Measurements from ENCODE around the gene GPC5. TPM values are rescaled to one million over a fixed set of nuclear protein-coding genes. Genes with fewer than 3 reads are reported as not detected.
"Not testable (repeated sequence)": the region's sequence is repeated elsewhere in the genome, so short reads cannot be mapped to it uniquely, and the experiment has no call there.

The GPC5 gene
- total RNA-seq, 1 donor from 2014 or later, result 0.07 TPM

- no peaks in the 10 kb centered on the region for H4K20me1 ChIP-seq (ENCODE audit: low read depth)
- Mint-ChIP-seq H3K36me3 (no peaks in the 10 kb centered on the region), H3K4me1 (no peaks in the 10 kb centered on the region), H3K27me3 (ENCODE audit: insufficient read depth, low read depth) (no peaks in the 10 kb centered on the region), H3K4me3 (no peak overlapping the region), H3K9me3 (peaks cover 9% of the 10 kb centered on the region), H3K27ac (no peak overlapping the region)
- no peaks in the 10 kb centered on the region for H3K36me3 ChIP-seq
- TF ChIP-seq CTCF (IDR thresholded peaks at IDR 0.05), result no peak
- TF ChIP-seq EZH2 (IDR thresholded peaks at IDR 0.05), result no peak
- no peak overlapping the region for H3K4me3 ChIP-seq
- no peak overlapping the region for H3K27ac ChIP-seq
- no peaks in the 10 kb centered on the region for H3K4me1 ChIP-seq
- H3F3A ChIP-seq (ENCODE audit: low read depth), result no peaks in the 10 kb centered on the region
- H3K9ac ChIP-seq, result no peak overlapping the region
- H3K27me3 ChIP-seq, result no peaks in the 10 kb centered on the region
- DNase-seq (ENCODE audit: low spot score), result no peak
- H2AFZ ChIP-seq (replicated peaks), result no peak overlapping the region
- no peak overlapping the region for H3K4me2 ChIP-seq
- no peaks in the 10 kb centered on the region for H3K79me2 ChIP-seq (ENCODE audit: low read depth)
- H3K9me3 ChIP-seq (ENCODE audit: low read depth), result no peaks in the 10 kb centered on the region
Observed at GRCh38 chr13:92514420-92515125, 1116.2 kb downstream of the GPC5 start.

- H3K27ac Mint-ChIP-seq; DNase-seq (ENCODE audit: low spot score); H3K4me3 ChIP-seq; H2AFZ ChIP-seq (replicated peaks); H3K4me2 ChIP-seq; H3K36me3 ChIP-seq; H3K36me3 Mint-ChIP-seq; H3F3A ChIP-seq (ENCODE audit: low read depth); H3K9me3 ChIP-seq (ENCODE audit: low read depth); H3K4me3 Mint-ChIP-seq; H3K4me1 Mint-ChIP-seq; H4K20me1 ChIP-seq (ENCODE audit: low read depth); H3K27me3 Mint-ChIP-seq (ENCODE audit: insufficient read depth, low read depth); H3K4me1 ChIP-seq; H3K9ac ChIP-seq; H3K27me3 ChIP-seq; H3K27ac ChIP-seq; H3K79me2 ChIP-seq (ENCODE audit: low read depth): not testable (repeated sequence)
- peaks cover 12% of the 10 kb centered on the region for H3K9me3 Mint-ChIP-seq
Observed at GRCh38 chr13:92516878-92517277, 1118.5 kb downstream of the GPC5 start.

- not testable (repeated sequence) for H4K20me1 ChIP-seq (ENCODE audit: low read depth); H3K9me3 ChIP-seq (ENCODE audit: low read depth); H3K27ac Mint-ChIP-seq; H3K4me3 ChIP-seq; H2AFZ ChIP-seq (replicated peaks); H3K4me1 ChIP-seq; H3K27me3 ChIP-seq; H3K36me3 Mint-ChIP-seq; DNase-seq (ENCODE audit: low spot score); H3K4me2 ChIP-seq; H3F3A ChIP-seq (ENCODE audit: low read depth); H3K27ac ChIP-seq; H3K27me3 Mint-ChIP-seq (ENCODE audit: insufficient read depth, low read depth); H3K9ac ChIP-seq; H3K79me2 ChIP-seq (ENCODE audit: low read depth); H3K4me1 Mint-ChIP-seq; H3K4me3 Mint-ChIP-seq; H3K36me3 ChIP-seq
- H3K9me3 Mint-ChIP-seq, result peaks cover 15% of the 10 kb centered on the region
Observed at GRCh38 chr13:92518622-92519021, 1120.2 kb downstream of the GPC5 start.

GRCh38 chr13:92530364-92530763 lies 1131.9 kb downstream of the GPC5 start:
- no peaks in the 10 kb centered on the region for H3K79me2 ChIP-seq (ENCODE audit: low read depth)
- no peaks in the 10 kb centered on the region for H3K27me3 Mint-ChIP-seq (ENCODE audit: insufficient read depth, low read depth)
- H3K27ac Mint-ChIP-seq, result no peak overlapping the region
- TF ChIP-seq EZH2 (IDR thresholded peaks at IDR 0.05), result no peak
- TF ChIP-seq CTCF (IDR thresholded peaks at IDR 0.05), result peak; percentile 24
- peak; percentile 20 for DNase-seq (ENCODE audit: low spot score)
- H3K36me3 ChIP-seq, result no peaks in the 10 kb centered on the region
- H3K4me1 ChIP-seq, result no peaks in the 10 kb centered on the region
- H3K4me3 ChIP-seq, result no peak overlapping the region
- no peaks in the 10 kb centered on the region for H3K4me1 Mint-ChIP-seq
- no peak overlapping the region for H3K9ac ChIP-seq
- no peak overlapping the region for H3K4me3 Mint-ChIP-seq
- no peaks in the 10 kb centered on the region for H3K9me3 Mint-ChIP-seq
- no peaks in the 10 kb centered on the region for H3F3A ChIP-seq (ENCODE audit: low read depth)
- no peaks in the 10 kb centered on the region for H3K27me3 ChIP-seq
- H3K27ac ChIP-seq, result no peak overlapping the region
- no peak overlapping the region for H2AFZ ChIP-seq (replicated peaks)
- H4K20me1 ChIP-seq (ENCODE audit: low read depth), result no peaks in the 10 kb centered on the region
- no peaks in the 10 kb centered on the region for H3K36me3 Mint-ChIP-seq
- H3K4me2 ChIP-seq, result no peak overlapping the region
- H3K9me3 ChIP-seq (ENCODE audit: low read depth), result no peaks in the 10 kb centered on the region
